ENCODE measurements around the gene ZNF93.
"Not testable (repeated sequence)": the region's sequence is repeated elsewhere in the genome, so short reads cannot be mapped to it uniquely, and the experiment has no call there.

Gene ZNF93

GRCh38 chr19:19900729-19901444 lies at the start of gene ZNF93:
Gene ZNF93, plus strand, starts transcription at chr19:19900946. Its CDS starts 143 bp downstream, at chr19:19901089.
- DNase-seq, result peak; percentile 80 to 83

- not testable (repeated sequence) for DNase-seq
These were observed 49.0 kb upstream of the ZNF93 start for GRCh38 chr19:19851740-19852139.

GRCh38 chr19:19858751-19859150 lies 42.0 kb upstream of the ZNF93 start:
- no peak for DNase-seq

DNA sequence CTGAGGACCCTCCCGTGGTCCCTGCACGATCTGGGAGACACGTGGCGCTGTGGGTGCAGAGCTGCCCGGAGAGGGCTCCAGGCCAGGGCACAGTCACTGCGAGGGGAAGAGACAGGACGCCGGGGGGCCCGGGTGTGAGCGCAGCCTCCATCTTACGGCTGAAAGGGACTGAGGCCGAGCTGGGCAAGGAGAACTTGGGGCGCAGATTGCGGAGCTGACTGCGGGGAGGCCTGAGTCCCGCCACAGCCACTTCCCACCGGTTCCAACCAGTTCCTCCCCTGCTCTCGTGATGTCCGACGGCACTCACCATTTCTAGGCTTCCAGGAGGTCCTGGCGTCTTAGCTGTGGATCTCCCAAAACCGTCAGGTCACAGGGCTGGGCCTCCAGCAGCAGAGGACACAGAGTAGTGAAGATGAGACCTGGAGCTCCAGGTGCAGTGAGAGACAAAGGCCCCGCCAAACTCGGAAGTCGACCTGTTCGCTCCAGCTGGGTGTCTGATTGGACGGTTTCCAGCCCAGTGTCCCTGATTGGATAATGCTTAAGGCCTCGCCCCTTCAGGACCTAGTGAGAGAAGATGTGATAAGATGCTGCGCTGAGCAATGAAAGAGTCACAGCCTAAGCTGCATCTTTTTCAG lies 39.9 kb upstream of the ZNF93 start:
- no peak for DNase-seq

DNA sequence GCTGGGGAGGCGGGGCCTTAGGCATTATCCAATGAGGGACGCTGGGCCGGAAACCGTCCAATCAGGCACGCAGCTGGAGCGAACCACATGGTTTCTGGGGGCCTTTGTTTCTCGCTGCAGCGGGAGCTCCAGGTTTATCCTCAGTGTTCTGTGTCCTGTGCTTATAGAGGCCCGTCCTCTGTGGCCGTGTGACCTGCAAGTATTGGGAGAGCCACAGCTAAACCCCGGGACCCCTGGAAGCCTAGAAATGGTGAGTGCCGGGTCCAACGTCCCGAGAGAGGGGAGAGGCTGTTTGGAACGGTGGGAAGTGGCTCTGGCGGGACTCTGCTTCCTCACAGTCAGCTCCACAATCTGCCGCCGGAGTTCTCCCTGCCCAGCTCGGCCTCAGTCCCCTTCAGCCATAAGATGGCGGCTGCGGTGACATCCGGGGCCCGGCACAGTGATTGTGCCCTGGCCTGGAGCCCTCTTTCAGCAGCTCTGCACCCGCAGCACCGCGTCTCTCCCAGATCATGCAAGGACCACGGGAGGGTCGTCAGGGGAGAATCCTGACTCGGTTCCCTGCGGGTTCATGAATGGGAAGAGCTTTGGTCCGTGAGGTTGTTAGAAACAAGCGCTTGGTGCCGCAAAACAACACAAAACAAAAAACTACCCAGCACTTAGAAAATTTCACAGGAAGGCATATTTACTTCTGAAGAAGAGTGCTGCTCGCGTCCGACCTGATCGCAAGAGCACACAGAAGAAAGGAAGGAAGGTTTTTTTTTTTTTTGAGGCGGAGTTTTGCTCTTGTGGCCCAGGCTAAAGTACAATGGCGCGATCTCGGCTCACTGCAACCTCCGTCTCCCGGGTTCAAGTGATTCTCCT lies 34.8 kb upstream of the ZNF93 start, which contains the start of gene ZNF253:
Gene ZNF253, plus strand, starts transcription at position 133 of the 861 bp plus-strand sequence. Its CDS starts 115 bp downstream, at position 248.
- DNase-seq, result peak; percentile 8 to 51

DNA sequence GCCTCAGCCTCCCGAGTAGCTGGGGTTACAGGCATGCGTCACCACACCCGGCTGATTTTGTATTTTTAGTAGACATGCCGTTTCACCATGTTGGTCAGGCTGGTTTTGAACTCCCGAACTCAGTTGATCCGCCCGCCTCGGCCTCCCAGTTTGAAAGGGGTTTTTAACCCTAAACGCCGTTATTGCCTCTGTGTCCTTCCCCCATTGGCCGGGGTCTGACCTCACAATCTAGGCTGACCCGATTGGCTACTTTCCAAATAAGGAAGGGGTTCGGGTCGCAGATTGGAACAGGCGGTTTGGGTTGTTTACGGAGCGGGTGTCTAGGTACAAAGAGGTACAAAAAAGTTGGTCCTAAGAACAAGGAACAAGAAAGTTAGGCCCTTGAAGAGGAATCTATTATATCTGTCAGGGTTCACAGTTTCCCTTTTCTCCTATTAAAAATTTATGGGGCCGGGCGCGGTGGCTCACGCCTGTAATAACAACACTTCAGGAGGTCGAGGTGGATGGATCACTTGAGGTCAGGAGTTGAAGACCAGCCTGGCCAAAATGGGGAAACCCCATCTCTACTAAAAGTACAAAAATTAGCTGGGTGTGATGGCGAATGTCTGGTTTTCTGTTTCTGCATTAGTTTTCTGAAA lies 34.0 kb upstream of the ZNF93 start:
- DNase-seq, result no peak

- not testable (repeated sequence) for DNase-seq
These were observed 30.7 kb upstream of the ZNF93 start for GRCh38 chr19:19870086-19870485.

DNA sequence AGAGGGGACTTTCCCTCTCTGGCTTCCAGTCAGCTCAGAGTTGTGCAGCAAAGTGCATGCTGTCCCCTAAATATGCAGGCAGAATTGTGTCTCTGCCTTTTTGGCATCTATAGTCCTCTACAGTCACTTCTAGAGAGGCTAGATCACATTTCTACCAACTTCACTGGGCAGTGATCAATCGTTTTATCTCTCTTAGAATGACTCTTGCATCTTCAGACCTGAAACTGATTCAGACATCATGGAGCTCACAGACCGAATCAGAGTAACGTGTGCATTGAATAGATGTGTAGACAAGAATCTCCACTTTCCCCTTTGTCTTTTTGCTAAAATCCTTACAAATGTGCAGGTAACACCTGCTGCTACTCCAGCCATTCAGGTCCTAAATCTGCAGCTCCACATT lies 28.8 kb upstream of the ZNF93 start:
- no peak for DNase-seq

- no peak for DNase-seq
These were observed 27.4 kb upstream of the ZNF93 start for GRCh38 chr19:19873381-19873780.

DNA sequence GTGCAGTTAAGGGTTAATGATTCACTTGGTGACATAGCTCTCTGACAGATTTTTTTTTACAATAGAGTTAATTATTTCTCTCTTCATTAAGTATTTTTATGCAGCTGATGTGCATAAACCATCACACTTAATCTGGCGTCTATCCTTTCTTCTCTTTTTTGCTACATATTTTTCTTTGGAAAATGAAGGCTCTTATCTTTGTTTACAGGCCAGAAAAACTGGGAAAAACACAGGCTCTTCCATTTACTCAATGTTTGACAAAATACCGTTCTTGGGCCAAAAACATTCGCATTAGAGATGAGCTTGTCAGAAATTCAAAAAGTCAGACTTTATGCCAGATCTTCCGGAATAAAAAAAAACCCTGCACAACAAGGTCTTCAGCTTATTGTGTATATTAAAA lies 23.0 kb upstream of the ZNF93 start:
- no peak for DNase-seq

GRCh38 chr19:19884583-19884982 lies 16.2 kb upstream of the ZNF93 start:
- DNase-seq, result no peak

DNA sequence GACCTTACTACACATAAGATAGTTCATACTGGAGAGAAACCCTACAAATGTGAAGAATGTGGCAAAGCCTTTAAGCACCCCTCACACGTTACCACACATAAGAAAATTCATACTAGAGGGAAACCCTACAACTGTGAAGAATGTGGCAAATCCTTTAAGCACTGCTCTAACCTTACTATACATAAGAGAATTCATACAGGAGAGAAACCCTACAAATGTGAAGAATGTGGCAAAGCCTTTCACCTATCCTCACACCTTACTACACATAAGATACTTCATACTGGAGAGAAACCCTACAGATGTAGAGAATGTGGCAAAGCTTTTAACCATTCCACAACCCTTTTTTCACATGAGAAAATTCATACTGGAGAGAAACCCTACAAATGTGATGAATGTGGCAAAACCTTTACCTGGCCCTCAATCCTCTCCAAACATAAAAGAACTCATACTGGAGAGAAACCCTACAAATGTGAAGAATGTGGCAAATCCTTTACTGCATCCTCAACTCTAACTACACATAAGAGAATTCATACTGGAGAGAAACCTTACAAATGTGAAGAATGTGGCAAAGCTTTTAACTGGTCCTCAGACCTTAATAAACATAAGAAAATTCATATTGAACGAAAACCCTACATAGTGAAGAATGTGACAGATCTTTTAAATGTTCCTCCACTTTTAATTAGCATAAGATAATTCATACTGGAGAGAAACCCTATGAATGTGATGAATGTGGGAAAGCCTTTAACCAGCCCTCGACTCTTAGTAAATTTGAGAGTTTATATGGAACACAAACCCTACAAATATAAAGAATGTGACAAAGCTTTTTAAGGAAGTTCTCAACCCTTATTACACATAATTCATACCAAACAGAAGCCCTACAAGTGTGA lies 8.4 kb upstream of the ZNF93 start:
- not testable (repeated sequence) for DNase-seq

DNA sequence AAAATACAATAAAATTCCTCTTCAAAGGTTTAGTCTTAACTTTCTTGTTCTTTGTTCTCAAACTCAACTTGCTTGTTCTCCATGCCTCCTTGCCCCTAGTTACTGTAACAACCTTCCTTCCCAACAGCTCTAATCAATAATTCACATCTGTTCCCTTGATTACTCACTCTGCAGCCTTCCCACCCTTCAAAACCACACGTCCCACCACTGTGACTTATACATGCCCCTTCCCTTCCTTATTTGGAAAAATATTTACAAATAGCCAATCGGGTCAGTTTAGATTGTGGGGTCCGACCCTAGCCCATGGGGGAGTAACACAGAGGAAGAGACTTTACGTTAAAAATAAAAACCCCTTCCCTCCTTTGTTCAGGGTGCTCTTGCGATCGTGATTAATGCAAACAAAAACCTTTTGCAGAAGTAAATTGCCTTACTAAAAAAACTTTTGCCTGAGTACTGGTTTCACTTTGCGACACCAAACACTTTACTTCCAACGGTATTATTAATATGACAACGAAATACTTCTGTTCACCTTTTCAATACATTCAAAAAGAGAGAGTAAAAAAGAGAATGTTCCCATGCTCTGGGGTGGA lies 512 bp upstream of the ZNF93 start:
- DNase-seq, result no peak

GRCh38 chr19:19907551-19907950 lies 6.8 kb downstream of the ZNF93 start:
- DNase-seq, result not testable (repeated sequence)

GRCh38 chr19:19909654-19910053 lies 8.9 kb downstream of the ZNF93 start:
- no peak for DNase-seq

GRCh38 chr19:19911150-19911549 lies 10.4 kb downstream of the ZNF93 start:
- DNase-seq, result no peak

DNA sequence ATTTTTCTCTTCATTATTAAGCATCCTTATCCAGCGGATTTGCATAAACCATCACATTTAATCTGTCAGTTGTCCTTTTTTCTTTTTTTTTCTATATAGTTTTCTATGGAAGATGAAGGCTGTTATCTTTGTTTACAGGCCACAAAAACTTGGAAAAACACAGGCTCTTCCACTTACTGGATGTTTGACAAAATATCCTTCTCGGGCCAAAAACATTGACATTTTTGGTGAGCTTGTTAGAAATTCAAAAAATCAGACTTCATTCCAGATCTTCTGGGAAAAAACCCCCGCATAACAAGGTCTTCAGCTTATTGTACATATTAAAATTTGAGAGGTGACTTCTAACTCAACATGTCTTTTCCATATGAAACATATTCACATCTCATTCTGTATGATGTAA lies 13.8 kb downstream of the ZNF93 start:
- DNase-seq, result no peak

DNA sequence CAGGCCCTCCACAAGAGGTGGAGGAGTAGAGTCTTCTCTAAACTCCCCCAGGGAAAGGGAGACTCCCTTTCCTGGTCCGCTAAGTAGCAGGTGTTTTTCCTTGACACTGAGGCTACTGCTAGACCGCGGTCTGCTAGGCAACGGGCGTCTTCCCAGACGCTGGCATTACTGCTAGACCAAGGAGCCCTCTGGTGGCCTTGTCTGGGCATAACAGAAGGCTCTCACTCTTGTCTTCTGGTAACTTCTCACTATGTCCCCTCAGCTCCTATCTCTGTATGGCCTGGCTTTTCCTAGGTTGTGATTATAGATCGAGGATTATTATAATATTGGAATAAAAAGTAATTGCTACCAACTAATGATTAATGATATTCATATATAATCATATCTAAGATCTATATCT lies 29.7 kb downstream of the ZNF93 start:
- DNase-seq, result not testable (repeated sequence)

DNA sequence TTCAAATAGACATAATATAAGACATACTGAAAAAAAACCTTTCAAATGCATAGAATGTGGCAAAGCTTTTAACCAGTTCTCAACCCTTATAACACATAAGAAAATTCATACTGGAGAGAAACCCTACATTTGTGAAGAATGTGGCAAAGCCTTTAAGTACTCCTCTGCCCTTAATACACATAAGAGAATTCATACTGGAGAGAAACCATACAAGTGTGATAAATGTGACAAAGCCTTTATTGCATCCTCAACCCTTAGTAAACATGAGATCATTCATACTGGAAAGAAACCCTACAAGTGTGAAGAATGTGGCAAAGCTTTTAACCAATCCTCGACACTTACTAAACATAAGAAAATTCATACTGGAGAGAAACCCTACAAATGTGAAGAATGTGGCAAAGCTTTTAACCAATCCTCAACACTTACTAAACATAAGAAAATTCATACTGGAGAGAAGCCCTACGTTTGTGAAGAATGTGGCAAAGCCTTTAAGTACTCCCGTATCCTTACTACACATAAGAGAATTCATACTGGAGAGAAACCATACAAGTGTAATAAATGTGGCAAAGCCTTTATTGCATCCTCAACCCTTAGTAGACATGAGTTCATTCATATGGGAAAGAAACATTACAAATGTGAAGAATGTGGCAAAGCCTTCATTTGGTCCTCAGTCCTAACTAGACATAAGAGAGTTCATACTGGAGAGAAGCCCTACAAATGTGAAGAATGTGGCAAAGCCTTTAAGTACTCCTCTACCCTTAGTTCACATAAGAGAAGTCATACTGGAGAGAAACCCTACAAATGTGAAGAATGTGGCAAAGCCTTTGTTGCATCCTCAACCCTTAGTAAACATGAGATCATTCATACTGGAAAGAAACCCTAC lies 32.9 kb downstream of the ZNF93 start:
- DNase-seq, result not testable (repeated sequence)

GRCh38 chr19:19937403-19937802 lies 36.7 kb downstream of the ZNF93 start:
- DNase-seq, result no peak

Data from NCI-H1930 (cell line).